HG03439 (cell line): ENCODE data around the gene RAI2.

ENCODE experiments used
- ATAC-seq: cut with Tn5 transposase; IDR thresholded peaks from one replicate; pipeline ENCODE4 v1.9.1; 2021; ENCODE audit warnings: mild to moderate bottlenecking, moderate library complexity; ENCODE audit not compliant: unreplicated experiment

The RAI2 gene

DNA sequence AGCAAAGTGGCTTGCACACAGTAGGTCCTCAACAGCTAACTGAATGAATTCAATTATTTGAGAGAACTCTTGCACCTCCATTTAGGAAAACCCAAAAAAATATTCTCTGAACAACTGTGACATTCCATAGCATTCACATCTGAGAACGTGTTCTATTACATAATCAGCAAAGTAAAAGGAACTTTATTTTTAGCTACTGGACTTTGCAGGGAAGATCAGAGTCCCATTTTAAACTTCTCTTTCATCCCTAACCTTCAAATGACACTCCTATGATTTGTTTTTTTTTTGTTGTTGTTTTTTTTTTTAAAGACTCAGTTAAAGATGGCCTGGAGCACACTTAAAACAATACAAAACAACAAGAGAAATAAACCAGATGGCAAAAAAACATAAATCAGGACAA lies 30.9 kb downstream of the RAI2 start:
- no peak for ATAC-seq

DNA sequence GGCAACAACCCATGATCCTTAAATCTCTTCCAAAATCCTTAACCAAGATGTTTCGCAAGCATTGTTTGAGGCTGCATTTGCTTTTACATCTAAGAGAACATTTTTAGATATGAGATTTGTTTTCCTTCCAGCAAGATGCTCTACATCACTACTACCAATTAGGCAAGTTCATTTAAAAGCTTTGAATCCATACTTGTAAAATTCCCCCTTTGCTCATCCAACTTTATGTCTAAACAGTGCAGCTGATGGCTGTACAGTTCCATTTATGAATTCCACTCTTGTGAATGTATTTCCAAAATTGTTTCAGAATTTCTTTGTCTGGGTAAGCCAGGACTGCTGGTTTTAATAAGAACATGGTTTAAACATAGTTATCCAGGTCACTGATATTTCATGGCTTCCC lies 31.5 kb downstream of the RAI2 start:
- no peak for ATAC-seq

DNA sequence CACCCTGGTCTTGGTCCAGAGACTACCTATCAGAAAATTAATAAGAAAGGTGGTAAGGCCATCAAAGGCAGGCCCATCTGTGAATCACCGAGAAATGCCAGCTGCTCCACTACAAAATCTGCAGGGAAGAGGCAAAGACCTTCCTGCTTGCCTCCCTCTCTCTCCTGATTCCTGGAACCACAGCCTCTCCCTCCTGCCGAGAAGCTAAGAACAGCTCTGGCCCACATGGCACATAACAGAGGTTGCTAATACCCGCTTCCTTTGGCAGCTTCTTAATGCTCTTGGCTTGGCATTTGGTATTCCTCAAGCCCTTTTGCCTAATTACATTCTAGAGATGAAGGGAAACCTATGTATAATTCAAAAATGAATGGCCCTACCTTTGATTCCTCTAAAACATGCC lies 32.9 kb downstream of the RAI2 start:
- ATAC-seq, result no peak

DNA sequence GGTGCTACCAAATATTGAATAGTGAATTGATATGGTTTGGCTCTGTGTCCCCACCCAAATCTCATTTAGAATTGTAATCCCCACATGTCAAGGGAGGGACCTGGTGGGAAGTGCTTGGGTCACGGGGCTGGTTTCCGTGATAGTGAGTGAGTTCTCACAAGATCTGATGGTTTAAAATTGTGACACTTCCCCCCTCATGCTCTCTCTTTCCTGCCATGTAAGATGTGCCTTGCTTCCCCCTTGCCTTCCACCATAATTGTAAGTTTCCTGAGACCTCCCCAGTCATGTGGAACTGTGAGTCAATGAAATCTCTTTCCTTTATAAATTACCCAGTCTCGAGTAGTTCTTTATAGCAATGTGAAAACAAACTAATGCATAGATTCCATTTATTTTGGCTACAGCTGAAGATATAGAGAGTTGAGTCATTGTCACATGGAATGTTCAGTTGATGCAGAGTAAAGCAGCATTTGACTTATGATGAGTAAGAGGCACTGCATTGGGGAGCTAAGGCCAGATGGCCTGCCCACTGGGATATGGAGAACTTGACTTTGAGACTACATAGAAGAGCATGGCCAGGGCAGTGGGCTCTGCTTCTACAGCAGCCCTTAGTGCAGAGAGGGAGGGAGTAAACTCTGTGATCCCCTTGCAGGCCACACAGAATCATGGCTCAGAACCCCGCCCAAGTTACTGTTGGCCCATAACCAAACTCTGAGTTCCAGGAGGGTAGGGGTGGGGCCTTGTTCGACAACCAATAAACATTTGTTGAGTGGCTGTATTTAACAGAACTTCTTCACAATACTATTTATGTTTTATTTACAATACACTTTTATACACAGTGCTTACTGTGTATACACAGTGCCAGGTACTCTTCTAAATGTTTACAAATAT lies 34.2 kb downstream of the RAI2 start:
- no peak for ATAC-seq

DNA sequence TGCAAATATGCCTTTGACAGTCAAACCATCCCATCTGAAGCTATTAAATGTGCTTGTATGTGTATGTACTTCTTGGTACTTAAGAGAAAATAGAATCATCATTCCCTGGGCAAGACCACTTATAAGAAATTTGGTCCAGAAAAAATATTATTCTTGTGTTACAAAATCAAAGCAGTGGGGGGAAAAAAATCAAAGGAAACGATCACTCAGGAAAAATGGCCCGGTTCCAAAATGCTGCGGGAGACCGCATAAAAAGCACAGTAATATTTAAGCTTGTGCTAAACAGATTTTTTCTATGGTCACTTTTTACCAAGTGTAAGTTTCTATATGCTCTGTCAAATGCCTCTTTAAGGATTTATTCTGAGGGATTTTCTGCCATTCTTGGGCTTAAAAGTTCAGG lies 36.1 kb downstream of the RAI2 start:
- no peak for ATAC-seq

DNA sequence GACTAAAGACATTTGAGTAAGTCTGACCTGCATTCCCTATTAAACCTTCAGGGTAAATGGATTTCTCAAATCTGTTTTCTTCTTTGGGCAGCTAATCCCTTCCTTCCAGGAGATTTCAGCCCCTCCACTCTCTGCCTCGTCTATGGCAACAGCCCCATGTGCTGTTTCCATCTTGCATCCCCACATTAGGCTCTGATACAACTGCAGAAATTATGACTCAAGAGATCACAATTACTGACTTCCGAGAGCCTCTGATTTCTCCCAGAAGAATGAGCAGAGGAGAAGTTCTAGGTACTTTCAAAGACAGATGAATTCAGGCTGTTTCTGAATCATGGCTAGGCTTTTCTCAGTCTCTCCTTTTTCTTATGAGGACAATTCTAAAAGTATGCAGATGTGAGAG lies 38.7 kb downstream of the RAI2 start:
- ATAC-seq, result no peak

DNA sequence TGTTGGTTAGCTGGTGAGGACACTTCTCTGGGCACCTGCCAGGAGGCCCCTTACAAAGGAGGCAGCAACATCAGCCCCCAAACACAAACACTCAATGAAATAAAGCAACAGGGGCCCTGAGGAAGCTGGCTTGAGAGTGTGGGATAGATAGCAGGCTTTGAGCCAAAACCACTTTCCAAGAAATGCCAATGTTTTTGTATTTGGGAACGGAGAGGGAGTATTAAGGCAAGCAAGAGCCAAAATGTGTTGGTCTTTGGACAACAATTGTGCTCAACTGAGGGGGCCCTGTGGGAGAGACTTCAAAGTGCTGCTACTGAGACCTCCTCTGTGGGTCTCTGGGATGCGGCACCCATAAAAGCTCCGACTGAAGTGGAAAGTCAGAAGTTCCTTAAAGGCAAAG lies 41.0 kb downstream of the RAI2 start:
- ATAC-seq, result no peak

DNA sequence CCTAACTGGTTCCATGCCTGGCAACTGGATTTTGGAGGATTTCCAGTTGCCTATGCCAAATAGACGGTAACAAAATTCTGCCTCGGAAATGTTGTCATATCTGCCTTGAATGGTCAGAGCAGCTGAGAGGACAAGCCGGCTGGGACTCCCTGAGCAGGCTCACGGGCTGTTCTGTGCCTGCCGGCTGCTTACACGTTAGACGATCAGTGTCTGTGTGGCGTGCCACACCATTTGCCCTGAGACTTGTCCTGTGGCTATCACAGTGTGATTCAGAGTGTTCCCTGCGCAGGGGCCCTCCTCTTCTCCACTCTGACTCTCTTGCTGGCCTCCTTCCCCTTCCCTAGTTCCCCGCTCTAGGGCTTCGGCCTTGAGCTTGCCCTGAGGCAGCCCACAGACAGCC lies 42.4 kb downstream of the RAI2 start:
- ATAC-seq, result no peak

DNA sequence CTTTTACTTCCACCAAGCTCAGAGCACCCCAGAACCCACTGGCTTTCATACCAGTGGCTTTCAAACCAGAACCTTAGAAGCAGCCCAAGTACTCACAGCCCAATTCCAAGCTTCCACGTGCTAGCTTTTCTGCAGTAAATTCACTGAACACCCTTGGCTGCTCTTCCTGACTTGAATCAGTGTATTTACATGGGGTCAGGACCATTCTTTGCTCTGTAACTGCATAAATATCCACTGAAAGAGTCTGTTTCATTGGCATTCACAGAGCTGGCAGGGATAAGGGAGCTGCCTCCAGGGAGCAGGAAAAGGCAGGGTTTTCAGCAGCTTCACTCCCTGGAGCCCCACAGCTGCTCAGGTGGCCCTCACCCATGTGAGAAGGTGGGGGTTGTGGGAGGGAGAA lies 43.8 kb downstream of the RAI2 start:
- no peak for ATAC-seq

DNA sequence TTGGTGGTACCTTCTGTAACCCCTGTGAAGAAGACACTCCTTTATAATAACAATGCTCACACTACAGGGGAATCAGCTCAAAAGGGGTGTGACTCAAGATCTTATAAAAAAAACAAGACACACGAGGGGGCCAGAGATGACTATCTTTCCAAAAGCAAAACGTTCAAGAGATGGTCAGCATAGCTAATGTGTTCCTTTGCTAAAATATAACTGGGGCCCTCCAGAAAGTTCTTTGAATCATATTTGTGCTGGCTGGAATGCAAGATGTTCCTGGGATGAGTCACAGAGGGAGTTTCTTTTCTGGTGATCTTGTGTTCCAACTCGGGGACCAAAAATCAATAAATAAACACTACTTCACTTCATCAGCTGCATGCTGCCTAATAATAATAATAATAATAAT lies 46.5 kb downstream of the RAI2 start:
- no peak for ATAC-seq

DNA sequence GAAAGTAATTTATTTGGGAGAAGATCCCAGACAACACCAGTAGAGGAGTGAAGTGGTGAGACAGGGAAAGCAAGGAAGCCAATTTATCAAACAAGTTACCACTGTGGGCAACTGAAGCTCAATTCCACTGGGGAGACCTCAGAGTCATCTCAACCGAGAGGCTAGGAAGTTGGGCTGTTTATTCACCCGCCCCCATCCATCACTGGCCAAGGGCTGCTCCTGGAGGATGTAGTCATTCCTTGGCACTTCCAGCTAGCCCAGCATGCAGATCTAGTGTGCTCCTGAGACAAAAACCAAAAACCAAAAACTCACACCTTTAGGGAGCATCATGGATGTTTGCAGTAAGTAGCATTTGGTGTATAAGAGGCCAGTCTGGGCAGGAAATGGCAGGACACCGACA lies 47.0 kb downstream of the RAI2 start:
- no peak for ATAC-seq

DNA sequence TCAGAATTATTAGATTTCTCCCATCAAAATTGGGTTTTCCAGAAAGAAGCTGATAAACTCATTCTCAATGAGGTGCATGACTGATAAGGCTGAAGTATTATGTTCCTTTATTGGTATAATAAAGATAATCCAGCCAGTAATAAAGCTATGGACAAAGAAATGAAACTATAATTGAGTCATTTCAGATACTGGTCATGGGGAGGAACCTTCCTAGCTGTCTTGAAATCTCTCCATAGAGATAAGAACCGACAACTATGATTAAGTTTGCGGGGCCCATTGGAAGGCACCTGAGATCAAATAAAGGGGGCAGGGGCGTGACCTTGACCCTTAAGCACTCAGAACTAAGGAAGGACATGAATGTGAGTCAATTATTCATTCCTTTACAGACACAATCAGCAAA lies 47.8 kb downstream of the RAI2 start:
- no peak for ATAC-seq

DNA sequence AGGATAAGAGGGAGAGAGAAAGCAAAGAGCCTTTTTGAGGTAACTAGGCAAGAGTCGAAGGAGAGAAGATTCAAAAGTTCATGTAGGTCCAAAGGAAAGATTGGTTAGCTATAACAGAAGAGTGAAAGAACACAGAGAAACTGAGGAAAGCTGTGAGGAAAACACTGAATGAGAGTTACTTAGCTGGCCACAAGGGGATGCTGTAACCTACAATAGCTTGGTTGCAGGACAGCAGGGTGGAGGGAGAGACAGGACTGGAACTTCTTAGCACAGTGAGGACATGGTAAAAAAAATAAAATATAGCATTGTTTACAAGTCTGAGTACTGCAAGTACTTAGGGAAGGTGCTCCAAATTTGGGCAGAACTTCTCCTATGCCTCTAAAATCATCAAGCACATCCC lies 48.3 kb downstream of the RAI2 start:
- no peak for ATAC-seq

DNA sequence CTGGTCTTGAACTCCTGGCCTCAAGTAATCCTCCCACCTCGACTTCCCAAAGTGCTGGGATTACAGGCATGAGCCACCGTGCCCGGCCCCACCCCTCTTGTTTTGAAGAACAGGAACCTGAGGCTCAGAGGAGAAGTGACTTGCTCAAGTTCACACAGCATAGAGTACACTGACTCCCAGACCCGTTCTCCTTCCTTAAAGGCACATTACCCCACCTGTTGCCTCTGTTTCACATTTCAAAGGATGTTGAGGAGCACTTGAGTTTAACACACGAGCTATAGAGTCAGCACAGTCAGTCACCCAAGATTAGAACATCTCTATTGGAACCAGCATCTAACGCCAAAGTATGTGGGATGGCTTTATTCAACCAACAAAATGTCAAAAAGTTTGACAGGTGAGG lies 51.1 kb downstream of the RAI2 start:
- no peak for ATAC-seq

DNA sequence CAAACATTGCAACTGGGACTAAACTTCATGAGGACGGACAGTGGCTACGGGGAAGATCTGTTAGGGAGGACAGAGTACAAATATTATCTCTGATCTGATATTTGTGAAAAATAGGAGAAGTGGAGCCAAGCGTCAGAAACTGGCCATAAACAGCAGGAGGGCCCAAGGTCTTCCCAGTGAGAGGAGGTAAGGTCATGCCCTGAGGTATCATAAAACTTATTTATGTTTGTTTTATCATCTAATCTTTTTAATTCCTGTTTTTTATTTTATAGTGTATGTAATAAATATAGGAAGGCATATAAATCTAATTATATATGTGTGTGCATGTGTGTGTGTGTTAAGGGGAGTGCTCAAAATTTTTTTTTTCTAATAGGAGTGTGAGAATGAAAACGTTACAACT lies 51.8 kb downstream of the RAI2 start:
- no peak for ATAC-seq

DNA sequence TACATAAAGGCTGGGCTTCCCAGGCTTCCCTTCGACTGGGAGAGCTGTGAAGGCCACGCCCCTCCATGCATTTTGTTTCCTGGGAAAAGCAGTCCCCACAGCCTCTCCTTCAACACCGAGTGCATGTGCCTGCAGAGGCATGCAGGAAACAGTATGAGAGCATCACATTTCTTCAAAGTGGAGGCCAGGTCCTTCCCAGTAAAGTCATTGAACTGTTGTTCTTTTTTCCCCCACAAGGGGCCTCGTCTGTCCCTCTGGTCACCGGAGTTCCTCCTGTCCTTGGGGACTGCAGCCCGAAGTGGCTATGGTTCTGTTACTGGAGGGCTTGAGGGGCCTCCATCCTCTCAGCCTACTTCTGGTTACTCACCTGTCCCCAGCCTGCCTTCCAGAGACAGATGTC lies 56.0 kb downstream of the RAI2 start:
- ATAC-seq, result no peak

DNA sequence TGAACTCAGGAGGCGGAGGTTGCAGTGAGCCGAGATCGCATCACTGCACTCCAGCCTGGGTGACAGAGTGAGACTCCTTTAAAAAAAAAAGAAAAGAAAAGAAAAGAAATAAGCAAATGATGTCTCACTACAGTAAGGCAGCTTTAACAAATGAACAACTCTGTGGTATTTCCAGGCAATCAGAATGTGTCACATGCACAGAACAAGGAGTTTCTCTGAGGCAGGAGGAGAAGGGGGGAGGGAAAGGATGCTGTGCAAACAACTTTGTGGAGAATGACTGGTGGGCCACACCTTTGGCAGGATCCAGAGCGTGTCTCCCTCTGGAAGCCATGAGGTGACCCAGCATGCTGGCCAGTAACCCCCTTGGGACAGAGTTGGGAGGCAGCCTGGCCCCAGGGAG lies 57.6 kb downstream of the RAI2 start:
- ATAC-seq, result no peak

DNA sequence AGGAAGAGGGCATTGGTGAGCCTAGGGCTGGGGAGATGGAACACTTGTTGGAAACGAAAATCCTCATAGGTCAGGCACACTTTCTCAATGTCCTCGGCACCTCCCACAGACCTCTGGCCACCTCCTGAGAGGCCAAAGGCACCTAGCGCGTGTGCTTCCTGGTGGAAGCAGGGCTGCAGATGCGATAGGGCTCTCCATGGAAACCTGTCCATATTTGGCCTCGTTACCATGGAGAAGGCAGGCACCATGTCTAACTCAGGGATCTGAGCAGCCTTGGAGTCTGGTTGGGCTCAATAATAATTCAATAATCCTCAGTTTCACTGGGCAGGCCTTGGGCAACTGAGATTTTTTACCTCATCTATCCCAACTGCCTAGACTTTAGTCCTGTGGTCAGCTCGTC lies 58.3 kb downstream of the RAI2 start:
- ATAC-seq, result no peak

DNA sequence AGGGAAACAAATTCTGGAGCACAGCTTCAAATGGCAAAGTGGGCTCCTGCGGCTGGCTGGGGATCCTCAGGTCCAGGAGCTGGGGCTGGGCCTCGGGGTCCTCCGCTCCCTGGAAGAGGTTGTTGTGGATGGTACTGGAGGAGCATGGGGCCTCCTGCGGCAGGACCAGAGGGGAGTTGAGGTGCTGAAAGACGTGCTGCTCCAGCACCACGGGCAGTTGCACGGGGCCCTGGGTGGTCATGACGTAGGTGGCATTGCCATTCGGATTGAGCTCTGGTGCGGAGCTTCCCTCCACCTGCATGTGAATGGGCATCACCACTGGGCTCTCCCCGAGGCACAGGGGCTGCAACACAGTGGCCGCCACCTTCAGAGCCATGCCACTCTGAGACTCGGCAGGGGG lies 59.7 kb downstream of the RAI2 start:
- ATAC-seq, result no peak

DNA sequence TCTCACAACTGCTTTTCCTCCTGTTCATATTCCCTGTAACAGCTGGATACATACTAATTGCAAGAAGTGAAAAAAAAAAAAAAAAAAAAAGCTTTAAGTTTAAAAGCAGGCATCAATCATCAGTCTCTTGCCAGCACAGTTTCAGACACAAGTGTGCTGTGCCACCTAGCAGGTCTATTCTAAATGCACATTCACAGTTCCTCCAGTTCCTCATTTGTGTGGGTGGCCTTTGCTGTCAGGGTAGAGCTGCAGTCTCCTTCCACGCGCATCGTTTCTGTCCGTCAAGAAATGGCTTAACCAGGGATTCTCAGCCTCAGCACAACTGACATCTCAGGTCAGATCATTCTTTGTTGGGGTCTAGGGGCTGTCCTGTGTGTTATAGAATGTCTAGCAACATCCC lies 62.2 kb downstream of the RAI2 start:
- ATAC-seq, result no peak

DNA sequence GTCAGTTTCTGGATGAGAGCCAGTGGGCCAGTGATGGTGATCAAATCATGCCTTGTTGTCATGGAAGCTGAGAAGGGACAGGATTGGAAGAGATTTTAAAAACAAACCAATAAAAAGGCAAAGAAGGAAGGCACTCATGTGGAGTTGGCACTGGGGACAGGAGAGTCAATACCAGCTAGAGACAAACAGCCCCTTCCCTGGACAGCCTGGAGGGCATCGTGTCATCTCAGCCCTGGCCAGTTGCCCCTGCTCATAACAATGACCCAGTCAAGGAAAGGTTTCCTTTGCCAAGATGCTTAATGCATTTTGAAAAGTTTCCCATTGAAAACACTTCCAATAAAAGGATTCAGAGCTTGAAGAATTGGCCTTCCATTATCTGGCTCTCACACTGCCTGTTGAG lies 68.3 kb downstream of the RAI2 start:
- ATAC-seq, result no peak

DNA sequence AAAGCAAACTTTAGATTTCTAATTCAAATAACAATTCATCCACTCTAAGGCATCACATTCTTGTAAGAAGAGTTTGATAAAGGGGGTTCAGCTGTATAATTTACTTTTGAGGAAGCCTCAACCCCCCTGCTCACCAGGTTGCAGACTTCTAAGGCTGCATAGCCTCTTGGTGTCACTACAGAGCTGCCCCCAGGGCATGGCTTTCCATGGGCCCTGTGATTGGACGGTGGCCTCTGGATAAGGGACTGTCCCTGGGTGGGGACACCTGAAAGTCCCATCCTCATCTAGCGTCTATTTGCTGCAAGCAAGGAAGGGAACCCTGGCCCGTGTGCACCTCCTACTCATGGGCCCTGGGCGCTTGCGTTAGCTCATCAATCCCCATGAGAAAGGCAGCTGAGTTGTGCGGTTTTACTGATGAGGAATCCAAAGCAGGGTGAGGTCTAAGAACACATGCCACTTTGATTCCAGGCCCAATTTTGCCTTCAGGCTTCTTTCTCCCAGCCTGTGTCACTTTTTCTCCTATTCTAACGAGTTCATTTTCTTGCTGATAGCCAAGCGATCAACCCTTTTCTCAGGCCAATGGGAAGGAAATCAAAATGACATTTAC lies 72.0 kb downstream of the RAI2 start:
- no peak for ATAC-seq

DNA sequence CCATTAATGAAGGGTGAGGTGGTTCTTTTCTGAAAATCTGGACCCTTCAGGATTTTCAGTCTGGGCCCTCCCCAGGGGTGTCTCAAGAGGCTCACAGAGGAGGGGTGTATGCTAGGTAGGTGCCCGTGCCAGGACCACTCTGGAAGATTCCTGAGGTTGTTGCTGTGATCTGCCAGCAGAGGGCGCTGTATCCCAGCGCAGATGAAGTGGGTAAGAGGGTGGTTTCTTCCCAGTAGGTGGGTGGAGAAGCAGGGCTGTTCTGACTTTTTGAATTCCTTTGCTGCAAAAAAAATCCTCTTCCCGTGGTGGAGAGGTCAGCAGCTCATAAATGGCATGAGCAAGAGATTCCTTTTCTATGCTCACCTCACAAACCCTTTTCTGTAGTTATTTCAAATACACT lies 72.7 kb downstream of the RAI2 start:
- ATAC-seq, result no peak
